ENCODE results near the gene GRIN3B. TPM values are rescaled to one million over a fixed set of nuclear protein-coding genes. Genes with fewer than 3 reads are reported as not detected.

GRIN3B gene
- total and polyA plus RNA-seq, 2 of the 8 experiments (the other 6 are each of a cell fraction or from before 2014, with no cell fraction given) = 0.45 to 1.0 TPM

DNA sequence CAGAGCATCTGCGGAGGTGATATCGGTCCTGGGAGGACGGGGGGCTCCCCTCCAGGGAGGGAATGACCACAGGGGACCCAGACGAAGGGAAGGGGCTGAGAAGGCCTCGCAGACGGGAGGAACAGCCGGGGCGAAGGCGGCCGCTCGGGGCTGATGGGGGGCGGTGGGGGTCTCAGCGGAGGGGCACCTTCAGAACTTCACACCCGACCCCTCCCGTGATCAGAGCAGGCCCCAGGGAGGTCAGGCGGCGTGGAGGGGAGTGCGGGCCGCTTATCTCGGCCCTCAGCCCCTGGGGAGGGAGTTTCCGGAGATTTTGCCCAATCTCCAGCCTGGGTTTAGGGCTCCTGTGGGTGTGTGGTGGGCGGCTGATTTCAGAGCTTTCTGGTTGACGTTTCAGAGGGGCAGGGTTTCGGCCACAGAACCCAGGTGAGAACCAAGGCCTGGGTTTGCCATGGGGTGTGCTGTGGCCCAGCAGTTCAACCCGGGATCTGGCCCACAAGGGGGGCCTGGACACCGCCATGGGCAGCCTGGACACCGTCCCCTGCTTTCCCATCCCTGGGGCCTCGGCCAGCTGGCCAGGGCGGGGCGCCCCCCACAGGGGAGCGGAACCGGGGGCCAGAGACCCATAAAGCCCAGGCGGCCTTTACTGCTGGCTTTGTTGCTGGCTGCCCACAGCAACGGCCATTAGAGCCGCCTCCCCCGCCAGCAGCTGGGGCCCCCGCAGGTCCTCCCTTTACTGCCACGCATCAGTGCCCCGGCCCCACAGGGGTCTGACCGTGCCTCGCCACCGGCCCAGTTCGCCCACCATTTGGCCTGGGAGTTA, 45.3 kb upstream of the GRIN3B start:
- no peak overlapping the region for H3K4me3 ChIP-seq (ENCODE audit: extremely low read depth in 1 of 4, insufficient read depth in 2 of 4, low read depth in 3 of 4, low read length in 4 of 4)
- peak overlapping the region; percentile 84 for H4K8ac ChIP-seq (ENCODE audit: extremely low read depth, insufficient read depth, low read length)
- no peak overlapping the region for H4K91ac ChIP-seq (replicated peaks; ENCODE audit: insufficient read length, low read length)
- FAIRE-seq (no peak), DNase-seq (ENCODE audit: low read depth in 1 of 2, low spot score in 2 of 2) (no peak)
- peaks cover 0 to 1% of the 10 kb centered on the region in 2 experiments for H4K20me1 ChIP-seq (replicated peaks in 1 of 2; ENCODE audit: control insufficient read depth in 1 of 2, insufficient read depth in 2 of 2, low read length in 2 of 2)
- no peak overlapping the region for H2BK120ac ChIP-seq (replicated peaks; ENCODE audit: low read depth, low read length)
- peaks cover 5 to 48% (median 23%) of the 10 kb centered on the region in 4 experiments for H3K4me1 ChIP-seq (replicated peaks in 1 of 4; ENCODE audit: control insufficient read depth in 3 of 4, insufficient read depth in 4 of 4, low read length in 3 of 4)
- H2BK12ac ChIP-seq (ENCODE audit: low read depth, low read length) = no peak overlapping the region
- no peak overlapping the region; a peak in 1 of 7 replicates for H3K9ac ChIP-seq (replicated peaks in 1 of 4; ENCODE audit: extremely low read depth in 1 of 4, low read depth in 3 of 4, low read length in 3 of 4)
- TF ChIP-seq SP4 (IDR thresholded peaks at IDR 0.05; ENCODE audit: low read length) (peak; percentile 77; the same call in 1 of the 2 replicates), CBX5 (IDR thresholded peaks at IDR 0.05; ENCODE audit: low read depth, low read length) (no peak), ZNF274 (IDR thresholded peaks at IDR 0.05; ENCODE audit: borderline replicate concordance, extremely low read depth, low read length) (no peak)
- H3K4me2 ChIP-seq (ENCODE audit: insufficient read depth in 1 of 2, low read depth in 2 of 2, low read length in 2 of 2) = no peak overlapping the region
- 0 out of 2 replicates have a peak overlapping the region, but pooled peaks have one; percentile 28 for H2AK5ac ChIP-seq (ENCODE audit: low read depth, low read length)
- no peaks in the 10 kb centered on the region; the same call in 1 of the 2 replicates for H3K23me2 ChIP-seq (ENCODE audit: low read depth, low read length)
- ChIA-PET CTCF (ENCODE audit: partially characterized antibody) (interaction anchor here (1.1 to 3.6 kb wide), 3 partner anchors 16 to 91 kb away, joined by 3 to 16 read pairs (median 9); no protein-coding TSS in a partner anchor), POLR2A (ENCODE audit: partially characterized antibody) (interaction anchor here (1.1 to 2.1 kb wide), 4 partner anchors 16 to 30 kb away, joined by 3 to 10 read pairs (median 3); partner anchors contain the start of gene WDR18)
- H3K14ac ChIP-seq (ENCODE audit: insufficient read length) = no peak overlapping the region
- H3K9me3 ChIP-seq (ENCODE audit: insufficient read depth in 2 of 2, low read depth in 1 of 2, low read length in 1 of 2) = no peaks in the 10 kb centered on the region
- H2BK15ac ChIP-seq (ENCODE audit: low read length) = 0 out of 2 replicates have a peak overlapping the region, but pooled peaks have one; percentile 88
- no peaks in the 10 kb centered on the region for H3K27me3 ChIP-seq (replicated peaks in 1 of 4; ENCODE audit: control insufficient read depth in 3 of 4, extremely low read depth in 1 of 4, insufficient read depth in 3 of 4, low read length in 3 of 4)
- H3K36me3 ChIP-seq (ENCODE audit: control insufficient read depth in 2 of 4, insufficient read depth in 4 of 4, low read length in 3 of 4) = no peaks in the 10 kb centered on the region
- peak overlapping the region; percentile 7 for H3K4ac ChIP-seq (replicated peaks; ENCODE audit: insufficient read length, low read depth, low read length)
- no peak overlapping the region for H3K27ac ChIP-seq (ENCODE audit: low read depth, low read length)
- WGBS, 2 experiments (ENCODE audit: extremely low coverage in 1 of 2, insufficient coverage in 1 of 2, insufficient read length in 1 of 2, insufficient replicate concordance in 2 of 2, low coverage in 1 of 2, low lambda C conversion rate in 2 of 2, missing lambda C conversion rate in 1 of 2) = 82% methylated on average over 30 of the region's 43 CpGs; no CpG with 5 or more reads in 1 of the 2 experiments
- no peak overlapping the region for H3K56ac ChIP-seq (replicated peaks; ENCODE audit: insufficient read length, low read depth, low read length)
- H2AFZ ChIP-seq (ENCODE audit: low read length) = no peak overlapping the region
- no peak overlapping the region for H2BK20ac ChIP-seq (ENCODE audit: low read length)
- peak overlapping the region; percentile 68 for H4K5ac ChIP-seq (ENCODE audit: insufficient read length, low read depth, low read length)
- peaks cover 11% of the 10 kb centered on the region for H3K79me1 ChIP-seq (ENCODE audit: low read depth, low read length)
- H3K79me2 ChIP-seq (ENCODE audit: control insufficient read depth in 1 of 2, insufficient read depth in 2 of 2, low read length in 2 of 2) = peaks cover 0 to 29% of the 10 kb centered on the region in 2 experiments; a peak in 1 of 4 replicates
- peak overlapping the region; percentile 77; the same call in 1 of the 2 replicates for H2BK5ac ChIP-seq (ENCODE audit: low read depth, low read length)
- H3K18ac ChIP-seq (ENCODE audit: extremely low read depth, low read length) = no peak overlapping the region; the same call in 1 of the 2 replicates
- no peak overlapping the region for H3K23ac ChIP-seq (ENCODE audit: insufficient read length)

Data from H1 (cell line).